Measurements from ENCODE around the gene KREMEN2. TPM values are rescaled to one million over a fixed set of nuclear protein-coding genes. Genes with fewer than 3 reads are reported as not detected.

KREMEN2 gene
- total and polyA plus RNA-seq, 2 of the 8 experiments (the other 6 are each of a cell fraction or from before 2014, with no cell fraction given) = 6.6 to 7.0 TPM

DNA sequence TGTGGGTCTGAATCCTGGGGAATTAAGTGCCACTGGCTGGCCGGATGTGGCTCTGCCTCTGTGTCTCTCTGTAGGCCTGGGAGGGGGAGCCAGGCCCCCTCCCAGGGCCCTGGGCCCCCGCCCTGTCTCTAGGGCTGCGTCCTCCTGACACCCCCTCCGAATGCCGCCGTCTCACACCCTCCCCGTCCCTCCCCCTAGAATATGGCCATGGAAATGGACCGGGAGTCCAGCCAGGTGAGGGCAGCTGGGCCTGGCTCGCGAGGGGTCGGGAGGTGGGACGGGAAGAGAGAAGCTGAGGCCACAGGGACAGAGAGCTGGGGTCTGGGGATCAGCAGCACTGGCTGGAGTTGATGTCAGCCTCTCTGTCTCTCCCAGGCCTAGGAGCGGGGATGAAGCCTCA, 32.2 kb downstream of the KREMEN2 start (continued):
- TF ChIP-seq, protein P1, sequence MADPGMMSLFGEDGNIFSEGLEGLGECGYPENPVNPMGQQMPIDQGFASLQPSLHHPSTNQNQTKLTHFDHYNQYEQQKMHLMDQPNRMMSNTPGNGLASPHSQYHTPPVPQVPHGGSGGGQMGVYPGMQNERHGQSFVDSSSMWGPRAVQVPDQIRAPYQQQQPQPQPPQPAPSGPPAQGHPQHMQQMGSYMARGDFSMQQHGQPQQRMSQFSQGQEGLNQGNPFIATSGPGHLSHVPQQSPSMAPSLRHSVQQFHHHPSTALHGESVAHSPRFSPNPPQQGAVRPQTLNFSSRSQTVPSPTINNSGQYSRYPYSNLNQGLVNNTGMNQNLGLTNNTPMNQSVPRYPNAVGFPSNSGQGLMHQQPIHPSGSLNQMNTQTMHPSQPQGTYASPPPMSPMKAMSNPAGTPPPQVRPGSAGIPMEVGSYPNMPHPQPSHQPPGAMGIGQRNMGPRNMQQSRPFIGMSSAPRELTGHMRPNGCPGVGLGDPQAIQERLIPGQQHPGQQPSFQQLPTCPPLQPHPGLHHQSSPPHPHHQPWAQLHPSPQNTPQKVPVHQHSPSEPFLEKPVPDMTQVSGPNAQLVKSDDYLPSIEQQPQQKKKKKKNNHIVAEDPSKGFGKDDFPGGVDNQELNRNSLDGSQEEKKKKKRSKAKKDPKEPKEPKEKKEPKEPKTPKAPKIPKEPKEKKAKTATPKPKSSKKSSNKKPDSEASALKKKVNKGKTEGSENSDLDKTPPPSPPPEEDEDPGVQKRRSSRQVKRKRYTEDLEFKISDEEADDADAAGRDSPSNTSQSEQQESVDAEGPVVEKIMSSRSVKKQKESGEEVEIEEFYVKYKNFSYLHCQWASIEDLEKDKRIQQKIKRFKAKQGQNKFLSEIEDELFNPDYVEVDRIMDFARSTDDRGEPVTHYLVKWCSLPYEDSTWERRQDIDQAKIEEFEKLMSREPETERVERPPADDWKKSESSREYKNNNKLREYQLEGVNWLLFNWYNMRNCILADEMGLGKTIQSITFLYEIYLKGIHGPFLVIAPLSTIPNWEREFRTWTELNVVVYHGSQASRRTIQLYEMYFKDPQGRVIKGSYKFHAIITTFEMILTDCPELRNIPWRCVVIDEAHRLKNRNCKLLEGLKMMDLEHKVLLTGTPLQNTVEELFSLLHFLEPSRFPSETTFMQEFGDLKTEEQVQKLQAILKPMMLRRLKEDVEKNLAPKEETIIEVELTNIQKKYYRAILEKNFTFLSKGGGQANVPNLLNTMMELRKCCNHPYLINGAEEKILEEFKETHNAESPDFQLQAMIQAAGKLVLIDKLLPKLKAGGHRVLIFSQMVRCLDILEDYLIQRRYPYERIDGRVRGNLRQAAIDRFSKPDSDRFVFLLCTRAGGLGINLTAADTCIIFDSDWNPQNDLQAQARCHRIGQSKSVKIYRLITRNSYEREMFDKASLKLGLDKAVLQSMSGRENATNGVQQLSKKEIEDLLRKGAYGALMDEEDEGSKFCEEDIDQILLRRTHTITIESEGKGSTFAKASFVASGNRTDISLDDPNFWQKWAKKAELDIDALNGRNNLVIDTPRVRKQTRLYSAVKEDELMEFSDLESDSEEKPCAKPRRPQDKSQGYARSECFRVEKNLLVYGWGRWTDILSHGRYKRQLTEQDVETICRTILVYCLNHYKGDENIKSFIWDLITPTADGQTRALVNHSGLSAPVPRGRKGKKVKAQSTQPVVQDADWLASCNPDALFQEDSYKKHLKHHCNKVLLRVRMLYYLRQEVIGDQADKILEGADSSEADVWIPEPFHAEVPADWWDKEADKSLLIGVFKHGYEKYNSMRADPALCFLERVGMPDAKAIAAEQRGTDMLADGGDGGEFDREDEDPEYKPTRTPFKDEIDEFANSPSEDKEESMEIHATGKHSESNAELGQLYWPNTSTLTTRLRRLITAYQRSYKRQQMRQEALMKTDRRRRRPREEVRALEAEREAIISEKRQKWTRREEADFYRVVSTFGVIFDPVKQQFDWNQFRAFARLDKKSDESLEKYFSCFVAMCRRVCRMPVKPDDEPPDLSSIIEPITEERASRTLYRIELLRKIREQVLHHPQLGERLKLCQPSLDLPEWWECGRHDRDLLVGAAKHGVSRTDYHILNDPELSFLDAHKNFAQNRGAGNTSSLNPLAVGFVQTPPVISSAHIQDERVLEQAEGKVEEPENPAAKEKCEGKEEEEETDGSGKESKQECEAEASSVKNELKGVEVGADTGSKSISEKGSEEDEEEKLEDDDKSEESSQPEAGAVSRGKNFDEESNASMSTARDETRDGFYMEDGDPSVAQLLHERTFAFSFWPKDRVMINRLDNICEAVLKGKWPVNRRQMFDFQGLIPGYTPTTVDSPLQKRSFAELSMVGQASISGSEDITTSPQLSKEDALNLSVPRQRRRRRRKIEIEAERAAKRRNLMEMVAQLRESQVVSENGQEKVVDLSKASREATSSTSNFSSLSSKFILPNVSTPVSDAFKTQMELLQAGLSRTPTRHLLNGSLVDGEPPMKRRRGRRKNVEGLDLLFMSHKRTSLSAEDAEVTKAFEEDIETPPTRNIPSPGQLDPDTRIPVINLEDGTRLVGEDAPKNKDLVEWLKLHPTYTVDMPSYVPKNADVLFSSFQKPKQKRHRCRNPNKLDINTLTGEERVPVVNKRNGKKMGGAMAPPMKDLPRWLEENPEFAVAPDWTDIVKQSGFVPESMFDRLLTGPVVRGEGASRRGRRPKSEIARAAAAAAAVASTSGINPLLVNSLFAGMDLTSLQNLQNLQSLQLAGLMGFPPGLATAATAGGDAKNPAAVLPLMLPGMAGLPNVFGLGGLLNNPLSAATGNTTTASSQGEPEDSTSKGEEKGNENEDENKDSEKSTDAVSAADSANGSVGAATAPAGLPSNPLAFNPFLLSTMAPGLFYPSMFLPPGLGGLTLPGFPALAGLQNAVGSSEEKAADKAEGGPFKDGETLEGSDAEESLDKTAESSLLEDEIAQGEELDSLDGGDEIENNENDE (IDR thresholded peaks at IDR 0.05; ENCODE audit: insufficient replicate concordance, low read length) = no peak
- TF ChIP-seq KDM4A (IDR thresholded peaks at IDR 0.05; ENCODE audit: low read depth, low read length, severe bottlenecking) = no peak
- no peak for TF ChIP-seq SIX5 (IDR thresholded peaks at IDR 0.05; ENCODE audit: low read depth, low read length)
